NCI-H524 treated with DMSO at 0.1 percent for 48 hours (cell line): ENCODE data around the gene RABGAP1L.
"Not testable (repeated sequence)": the region's sequence is repeated elsewhere in the genome, so short reads cannot be mapped to it uniquely, and the experiment has no call there.

Experiments
- DNase-seq: peaks from one replicate; lab custom pipeline; 2025; lab: John Stamatoyannopoulos, UW

Gene RABGAP1L

GRCh38 chr1:174999936-175000696 lies 840.8 kb downstream of the RABGAP1L start, which contains the start of gene CACYBP:
Gene CACYBP (plus strand): TSS chr1:174999947. CDS start chr1:175000181, 234 bp downstream.
- DNase-seq, result no peak

GRCh38 chr1:175000697-175001187 lies 841.4 kb downstream of the RABGAP1L start:
- no peak for DNase-seq

GRCh38 chr1:175002910-175003517 lies 843.7 kb downstream of the RABGAP1L start:
- DNase-seq, result no peak

- DNase-seq, result no peak
Observed at GRCh38 chr1:175003521-175003920, 844.2 kb downstream of the RABGAP1L start.

- DNase-seq, result no peak
Observed at GRCh38 chr1:175005085-175005783, 845.9 kb downstream of the RABGAP1L start.

GRCh38 chr1:175009532-175009931 lies 850.2 kb downstream of the RABGAP1L start:
- DNase-seq, result no peak

- DNase-seq, result no peak
Observed at GRCh38 chr1:175013445-175013844, 854.1 kb downstream of the RABGAP1L start.

GRCh38 chr1:175015243-175015642 lies 855.9 kb downstream of the RABGAP1L start:
- no peak for DNase-seq

GRCh38 chr1:175019524-175019923 lies 860.2 kb downstream of the RABGAP1L start:
- DNase-seq, result no peak

- DNase-seq, result peak; percentile 81
Observed at GRCh38 chr1:175023043-175023921, 864.0 kb downstream of the RABGAP1L start, which contains the start of gene MRPS14. Gene MRPS14 (minus strand): TSS chr1:175023425. CDS start chr1:175023408, 17 bp downstream.

GRCh38 chr1:175023922-175024242 lies 864.6 kb downstream of the RABGAP1L start:
- not testable (repeated sequence) for DNase-seq

- DNase-seq, result no peak
Observed at GRCh38 chr1:175024773-175025172, 865.5 kb downstream of the RABGAP1L start.

- DNase-seq, result no peak
Observed at GRCh38 chr1:175033953-175034352, 874.6 kb downstream of the RABGAP1L start.

- no peak for DNase-seq
Observed at GRCh38 chr1:175034775-175035174, 875.5 kb downstream of the RABGAP1L start.

- DNase-seq, result no peak
Observed at GRCh38 chr1:175035865-175036264, 876.5 kb downstream of the RABGAP1L start.

- DNase-seq, result no peak
Observed at GRCh38 chr1:175036476-175036875, 877.2 kb downstream of the RABGAP1L start.

GRCh38 chr1:175037416-175037815 lies 878.1 kb downstream of the RABGAP1L start:
- DNase-seq, result no peak

GRCh38 chr1:175040324-175040879 lies 881.1 kb downstream of the RABGAP1L start:
- DNase-seq, result no peak

- no peak for DNase-seq
Observed at GRCh38 chr1:175042650-175043049, 883.3 kb downstream of the RABGAP1L start.

- DNase-seq, result no peak
Observed at GRCh38 chr1:175043824-175044223, 884.5 kb downstream of the RABGAP1L start.

- DNase-seq, result not testable (repeated sequence)
Observed at GRCh38 chr1:175044591-175044990, 885.3 kb downstream of the RABGAP1L start.
